Calu3 (cell line): ENCODE data around the gene ZNF202. TPM values are rescaled to one million over a fixed set of nuclear protein-coding genes. Genes with fewer than 3 reads are reported as not detected.
"Not testable (repeated sequence)": the region's sequence is repeated elsewhere in the genome, so short reads cannot be mapped to it uniquely, and the experiment has no call there.

ENCODE experiments used
- BruUV-seq: library from RNA; stranded (reverse); fragments of 400-500 nt; replicated peaks from 2 replicates; lab custom pipeline; 2021; lab: Mats Ljungman, UMichigan
- CTCF ChIA-PET: fragments of 300-600 bp; sonication (Branson Sonifier 250); formaldehyde crosslinking; loops from one replicate; lab custom pipeline; 2022; ENCODE audit warnings: antibody characterized with exemption; lab: Charles Lee
- DNase-seq: peaks from one replicate; pipeline ENCODE4 v3.0.0; 2022
- H3K27ac Mint-ChIP-seq: one replicate; pipeline ENCODE4 v1.8.0; 2022; ENCODE audit warnings: mixed read lengths; ENCODE audit not compliant: unreplicated experiment
- H3K27me3 Mint-ChIP-seq: one replicate; pipeline ENCODE4 v1.8.0; 2022; ENCODE audit warnings: mixed read lengths; ENCODE audit not compliant: unreplicated experiment
- H3K36me3 Mint-ChIP-seq: one replicate; pipeline ENCODE4 v1.8.0; 2022; ENCODE audit warnings: mild to moderate bottlenecking, moderate library complexity, mixed read lengths; ENCODE audit not compliant: insufficient read depth, unreplicated experiment
- H3K4me1 Mint-ChIP-seq: one replicate; pipeline ENCODE4 v1.8.0; 2022; ENCODE audit warnings: mild to moderate bottlenecking, low read depth, mixed read lengths; ENCODE audit not compliant: unreplicated experiment
- H3K4me3 Mint-ChIP-seq: one replicate; pipeline ENCODE4 v1.8.0; 2022; ENCODE audit warnings: mild to moderate bottlenecking, low read depth, moderate library complexity, mixed read lengths; ENCODE audit not compliant: unreplicated experiment
- H3K9me3 Mint-ChIP-seq: one replicate; pipeline ENCODE4 v1.8.0; 2022; ENCODE audit warnings: low read depth, mixed read lengths; ENCODE audit not compliant: unreplicated experiment
- CTCF ChIP-seq: fragments of 200-600 bp; IDR thresholded peaks from one replicate; pipeline ENCODE4 v1.8.0; 2022; ENCODE audit warnings: antibody characterized with exemption; ENCODE audit not compliant: unreplicated experiment
- intact Hi-C: fragments of 100-400 bp; cut with micrococcal nuclease; formaldehyde crosslinking; loops from one replicate; pipeline ENCODE4 v1.10.0; 2022; ENCODE audit not compliant: unreplicated experiment
- total RNA-seq: library from RNA; stranded (reverse); gene quantifications from 2 replicates; pipeline ENCODE4 v1.2.3, GENCODE V29; 2022

ZNF202 gene
- total RNA-seq, 1 experiment from 2014 or later = 10.3 TPM

GRCh38 chr11:123753110-123753509 is 11.7 kb upstream of the ZNF202 start:
- BruUV-seq = no TSS peak
- intact Hi-C loops = no loop called here
- DNase-seq = no peak
- Mint-ChIP-seq H3K27ac (no peak overlapping the region), H3K36me3 (no peaks in the 10 kb centered on the region), H3K27me3 (peaks cover 32% of the 10 kb centered on the region), H3K9me3 (no peaks in the 10 kb centered on the region), H3K4me3 (no peak overlapping the region), H3K4me1 (no peaks in the 10 kb centered on the region)
- TF ChIP-seq CTCF = no peak
- CTCF ChIA-PET = no interaction called here

- peaks cover 2% of the 10 kb centered on the region for H3K9me3 Mint-ChIP-seq
- H3K36me3 Mint-ChIP-seq = no peaks in the 10 kb centered on the region
- BruUV-seq = no TSS peak
- no peak overlapping the region for H3K4me3 Mint-ChIP-seq
- no peak for TF ChIP-seq CTCF
- intact Hi-C loops = no loop called here
- peaks cover 19% of the 10 kb centered on the region for H3K27me3 Mint-ChIP-seq
- H3K27ac Mint-ChIP-seq = no peak overlapping the region
- CTCF ChIA-PET = no interaction called here
- no peaks in the 10 kb centered on the region for H3K4me1 Mint-ChIP-seq
- no peak for DNase-seq
Observed at GRCh38 chr11:123751781-123752180, 10.3 kb upstream of the ZNF202 start.

GRCh38 chr11:123748349-123748748 is 6.9 kb upstream of the ZNF202 start:
- CTCF ChIA-PET, H3K36me3 Mint-ChIP-seq, H3K27ac Mint-ChIP-seq, H3K4me3 Mint-ChIP-seq, BruUV-seq, H3K9me3 Mint-ChIP-seq, H3K4me1 Mint-ChIP-seq, intact Hi-C loops, DNase-seq: not testable (repeated sequence)
- peaks cover 33% of the 10 kb centered on the region for H3K27me3 Mint-ChIP-seq

- intact Hi-C loops = no loop called here
- H3K4me1 Mint-ChIP-seq = no peaks in the 10 kb centered on the region
- H3K36me3 Mint-ChIP-seq = peaks cover 14% of the 10 kb centered on the region
- BruUV-seq = no TSS peak
- CTCF ChIA-PET = no interaction called here
- DNase-seq = no peak
- no peak overlapping the region for H3K27ac Mint-ChIP-seq
- no peak for TF ChIP-seq CTCF
- peaks cover 33% of the 10 kb centered on the region for H3K27me3 Mint-ChIP-seq
- H3K4me3 Mint-ChIP-seq = no peak overlapping the region
- H3K9me3 Mint-ChIP-seq = peaks cover 2% of the 10 kb centered on the region
Observed at GRCh38 chr11:123745764-123746451, 4.4 kb upstream of the ZNF202 start.

GRCh38 chr11:123742724-123743120 is 1.3 kb upstream of the ZNF202 start:
- CTCF ChIA-PET = interaction anchor here (0.7 kb wide), 2 partner anchors 391 to 866 kb away, joined by 3 to 4 read pairs; no protein-coding TSS in a partner anchor
- Mint-ChIP-seq H3K4me3 (no peak overlapping the region), H3K36me3 (peaks cover 22% of the 10 kb centered on the region), H3K9me3 (peaks cover 2% of the 10 kb centered on the region), H3K27me3 (peaks cover 22% of the 10 kb centered on the region), H3K27ac (no peak overlapping the region), H3K4me1 (no peaks in the 10 kb centered on the region)
- DNase-seq = no peak
- no TSS peak for BruUV-seq
- intact Hi-C loops = no loop called here
- no peak for TF ChIP-seq CTCF
